Activated naive CD8-positive, alpha-beta T cell treated with anti-CD3 and anti-CD28 coated beads for 36 hours (primary cell): ENCODE data around the gene TBC1D10B. TPM values are rescaled to one million over a fixed set of nuclear protein-coding genes. Genes with fewer than 3 reads are reported as not detected.

Experiments
- DNase-seq: peaks from one replicate; pipeline ENCODE4 v3.0.0; 2021
- H3K27ac Mint-ChIP-seq: one replicate; pipeline ENCODE4 v1.8.0; 2022; ENCODE audit warnings: mild to moderate bottlenecking, moderate library complexity, mixed read lengths
- H3K27me3 Mint-ChIP-seq: one replicate; pipeline ENCODE4 v1.8.0; 2022; ENCODE audit warnings: mild to moderate bottlenecking, mixed read lengths
- H3K36me3 Mint-ChIP-seq: one replicate; pipeline ENCODE4 v1.8.0; 2021; ENCODE audit warnings: mild to moderate bottlenecking, mixed read lengths
- H3K4me1 Mint-ChIP-seq: one replicate; pipeline ENCODE4 v1.8.0; 2021; ENCODE audit warnings: mixed read lengths
- H3K4me3 Mint-ChIP-seq: one replicate; pipeline ENCODE4 v1.8.0; 2022; ENCODE audit warnings: mild to moderate bottlenecking, moderate library complexity, mixed read lengths
- H3K9me3 Mint-ChIP-seq: one replicate; pipeline ENCODE4 v1.8.0; 2022; ENCODE audit warnings: mixed read lengths
- total RNA-seq, 2 experiments: library from RNA; stranded (reverse); gene quantifications; one replicate each; pipeline ENCODE4 v1.2.3, GENCODE V29; 2021

Gene TBC1D10B
- total RNA-seq, 2 experiments from 2014 or later, result 43.2 to 45.7 TPM

- peaks cover 3% of the 10 kb centered on the region for H3K27me3 Mint-ChIP-seq
- peak overlapping the region; percentile 92 for H3K4me3 Mint-ChIP-seq
- H3K4me1 Mint-ChIP-seq, result peaks cover 45% of the 10 kb centered on the region
- H3K27ac Mint-ChIP-seq, result peak overlapping the region; percentile 96
- no peaks in the 10 kb centered on the region for H3K9me3 Mint-ChIP-seq
- no peak for DNase-seq
- H3K36me3 Mint-ChIP-seq, result peaks cover 42% of the 10 kb centered on the region
These were observed 10.5 kb upstream of the TBC1D10B start for GRCh38 chr16:30380803-30381208.

GRCh38 chr16:30380072-30380802 is 9.9 kb upstream of the TBC1D10B start:
- Mint-ChIP-seq H3K4me3 (peak overlapping the region; percentile 96), H3K9me3 (no peaks in the 10 kb centered on the region), H3K4me1 (peaks cover 47% of the 10 kb centered on the region), H3K27me3 (peaks cover 3% of the 10 kb centered on the region), H3K27ac (peak overlapping the region; percentile 100), H3K36me3 (peaks cover 42% of the 10 kb centered on the region)
- DNase-seq, result no peak

GRCh38 chr16:30379158-30379783 is 9.0 kb upstream of the TBC1D10B start:
- H3K36me3 Mint-ChIP-seq, result peaks cover 42% of the 10 kb centered on the region
- H3K4me1 Mint-ChIP-seq, result peaks cover 47% of the 10 kb centered on the region
- no peaks in the 10 kb centered on the region for H3K9me3 Mint-ChIP-seq
- peaks cover 3% of the 10 kb centered on the region for H3K27me3 Mint-ChIP-seq
- no peak for DNase-seq
- peak overlapping the region; percentile 96 for H3K4me3 Mint-ChIP-seq
- peak overlapping the region; percentile 100 for H3K27ac Mint-ChIP-seq

GRCh38 chr16:30378236-30379157 is 8.2 kb upstream of the TBC1D10B start:
- H3K27me3 Mint-ChIP-seq, result peaks cover 3% of the 10 kb centered on the region
- peaks cover 38% of the 10 kb centered on the region for H3K36me3 Mint-ChIP-seq
- H3K4me3 Mint-ChIP-seq, result peak overlapping the region; percentile 96
- peaks cover 44% of the 10 kb centered on the region for H3K4me1 Mint-ChIP-seq
- peak; percentile 100 for DNase-seq
- H3K27ac Mint-ChIP-seq, result peak overlapping the region; percentile 100
- H3K9me3 Mint-ChIP-seq, result no peaks in the 10 kb centered on the region

GRCh38 chr16:30377812-30378235 is 7.5 kb upstream of the TBC1D10B start:
- Mint-ChIP-seq H3K27me3 (peaks cover 3% of the 10 kb centered on the region), H3K9me3 (no peaks in the 10 kb centered on the region), H3K27ac (peak overlapping the region; percentile 100), H3K4me1 (peaks cover 41% of the 10 kb centered on the region), H3K4me3 (peak overlapping the region; percentile 96), H3K36me3 (peaks cover 38% of the 10 kb centered on the region)
- DNase-seq, result peak; percentile 85

- no peak for DNase-seq
- Mint-ChIP-seq H3K4me1 (peaks cover 37% of the 10 kb centered on the region), H3K27ac (peak overlapping the region; percentile 100), H3K4me3 (peak overlapping the region; percentile 96), H3K36me3 (peaks cover 38% of the 10 kb centered on the region), H3K27me3 (peaks cover 3% of the 10 kb centered on the region), H3K9me3 (no peaks in the 10 kb centered on the region)
These were observed 6.9 kb upstream of the TBC1D10B start for GRCh38 chr16:30377050-30377811.

- H3K9me3 Mint-ChIP-seq, result no peaks in the 10 kb centered on the region
- DNase-seq, result no peak
- H3K4me3 Mint-ChIP-seq, result no peak overlapping the region
- peaks cover 3% of the 10 kb centered on the region for H3K27me3 Mint-ChIP-seq
- peaks cover 35% of the 10 kb centered on the region for H3K36me3 Mint-ChIP-seq
- peaks cover 41% of the 10 kb centered on the region for H3K4me1 Mint-ChIP-seq
- peak overlapping the region; percentile 100 for H3K27ac Mint-ChIP-seq
These were observed 6.2 kb upstream of the TBC1D10B start for GRCh38 chr16:30376461-30376902.

- H3K4me3 Mint-ChIP-seq, result no peak overlapping the region
- peaks cover 29% of the 10 kb centered on the region for H3K36me3 Mint-ChIP-seq
- peaks cover 3% of the 10 kb centered on the region for H3K27me3 Mint-ChIP-seq
- no peaks in the 10 kb centered on the region for H3K9me3 Mint-ChIP-seq
- peak overlapping the region; percentile 42 for H3K27ac Mint-ChIP-seq
- peaks cover 39% of the 10 kb centered on the region for H3K4me1 Mint-ChIP-seq
- DNase-seq, result no peak
These were observed 5.6 kb upstream of the TBC1D10B start for GRCh38 chr16:30375864-30376263.

GRCh38 chr16:30374538-30374937 is 4.2 kb upstream of the TBC1D10B start, which contains the start of gene MYL11:
Gene MYL11 (plus strand): TSS chr16:30374802. CDS start chr16:30374858, 56 bp downstream.
- Mint-ChIP-seq H3K27ac (peak within 1 kb of the TSS; percentile 48), H3K4me3 (no peak within 1 kb of the TSS), H3K4me1 (peaks cover 30% of the 10 kb centered on the region)

GRCh38 chr16:30372725-30373124 is 2.4 kb upstream of the TBC1D10B start:
- H3K4me3 Mint-ChIP-seq, result no peak overlapping the region
- H3K27ac Mint-ChIP-seq, result peak overlapping the region; percentile 36
- peaks cover 27% of the 10 kb centered on the region for H3K4me1 Mint-ChIP-seq
- H3K27me3 Mint-ChIP-seq, result peaks cover 4% of the 10 kb centered on the region
- DNase-seq, result no peak
- peaks cover 12% of the 10 kb centered on the region for H3K36me3 Mint-ChIP-seq
- no peaks in the 10 kb centered on the region for H3K9me3 Mint-ChIP-seq

More at GRCh38 chr16:30374538-30374937, 4.2 kb upstream of the TBC1D10B start, which contains the start of gene MYL11:
- Mint-ChIP-seq H3K27me3 (peaks cover 6% of the 10 kb centered on the region), H3K36me3 (peaks cover 19% of the 10 kb centered on the region), H3K9me3 (no peaks in the 10 kb centered on the region)
- no peak for DNase-seq

- Mint-ChIP-seq H3K27ac (peak overlapping the region; percentile 94), H3K9me3 (no peaks in the 10 kb centered on the region), H3K4me1 (peaks cover 28% of the 10 kb centered on the region), H3K4me3 (peak overlapping the region; percentile 83), H3K36me3 (peaks cover 10% of the 10 kb centered on the region), H3K27me3 (peaks cover 4% of the 10 kb centered on the region)
- no peak for DNase-seq
These were observed 1.9 kb upstream of the TBC1D10B start for GRCh38 chr16:30372038-30372712.

GRCh38 chr16:30371248-30371816 is 1.0 kb upstream of the TBC1D10B start:
- DNase-seq, result no peak
- H3K36me3 Mint-ChIP-seq, result peaks cover 9% of the 10 kb centered on the region
- H3K9me3 Mint-ChIP-seq, result no peaks in the 10 kb centered on the region
- H3K27ac Mint-ChIP-seq, result peak overlapping the region; percentile 94
- H3K4me3 Mint-ChIP-seq, result peak overlapping the region; percentile 83
- peaks cover 34% of the 10 kb centered on the region for H3K4me1 Mint-ChIP-seq
- H3K27me3 Mint-ChIP-seq, result peaks cover 4% of the 10 kb centered on the region

GRCh38 chr16:30369938-30370455 is 297 bp downstream of the TBC1D10B start:
- no peak overlapping the region for H3K27ac Mint-ChIP-seq
- peak overlapping the region; percentile 83 for H3K4me3 Mint-ChIP-seq
- peaks cover 38% of the 10 kb centered on the region for H3K4me1 Mint-ChIP-seq
- no peak for DNase-seq
- H3K27me3 Mint-ChIP-seq, result peaks cover 4% of the 10 kb centered on the region
- peaks cover 14% of the 10 kb centered on the region for H3K36me3 Mint-ChIP-seq
- no peaks in the 10 kb centered on the region for H3K9me3 Mint-ChIP-seq
